ENCODE results near the gene TNKS2.

DNA sequence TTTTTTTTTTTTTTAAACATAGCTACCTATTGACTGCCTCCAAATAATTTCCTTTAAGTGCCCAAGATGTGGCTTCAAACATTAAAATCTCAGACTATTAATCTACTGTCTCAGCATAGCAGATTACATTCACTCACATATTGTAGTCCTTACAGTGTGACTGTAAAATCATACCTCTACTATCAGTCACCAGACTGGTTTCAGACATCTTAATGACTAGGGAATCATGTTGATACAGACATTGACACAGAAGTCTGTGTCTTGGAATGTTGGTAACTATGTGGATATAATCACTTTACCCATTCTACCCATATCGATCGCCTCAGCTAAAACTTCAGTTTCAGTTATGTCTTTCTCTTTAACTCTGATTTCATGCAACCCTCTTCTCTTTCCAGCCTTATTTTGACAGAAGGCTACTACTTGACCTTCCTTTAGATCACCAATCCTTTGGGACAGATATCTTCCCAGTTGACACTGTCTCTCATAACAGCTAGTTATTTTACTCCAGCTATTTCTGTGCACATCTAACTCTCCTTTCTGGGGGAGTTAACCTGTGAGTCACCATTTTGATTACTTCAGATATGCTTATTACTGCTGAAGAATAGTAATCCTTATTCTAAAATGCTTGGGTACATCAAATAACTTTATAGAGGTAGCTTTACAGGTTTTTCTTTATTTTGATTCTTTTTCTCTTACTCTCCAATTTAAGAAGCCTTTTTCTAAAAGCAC lies 7.0 kb downstream of the TNKS2 start:
- TF ChIP-seq, protein P1, sequence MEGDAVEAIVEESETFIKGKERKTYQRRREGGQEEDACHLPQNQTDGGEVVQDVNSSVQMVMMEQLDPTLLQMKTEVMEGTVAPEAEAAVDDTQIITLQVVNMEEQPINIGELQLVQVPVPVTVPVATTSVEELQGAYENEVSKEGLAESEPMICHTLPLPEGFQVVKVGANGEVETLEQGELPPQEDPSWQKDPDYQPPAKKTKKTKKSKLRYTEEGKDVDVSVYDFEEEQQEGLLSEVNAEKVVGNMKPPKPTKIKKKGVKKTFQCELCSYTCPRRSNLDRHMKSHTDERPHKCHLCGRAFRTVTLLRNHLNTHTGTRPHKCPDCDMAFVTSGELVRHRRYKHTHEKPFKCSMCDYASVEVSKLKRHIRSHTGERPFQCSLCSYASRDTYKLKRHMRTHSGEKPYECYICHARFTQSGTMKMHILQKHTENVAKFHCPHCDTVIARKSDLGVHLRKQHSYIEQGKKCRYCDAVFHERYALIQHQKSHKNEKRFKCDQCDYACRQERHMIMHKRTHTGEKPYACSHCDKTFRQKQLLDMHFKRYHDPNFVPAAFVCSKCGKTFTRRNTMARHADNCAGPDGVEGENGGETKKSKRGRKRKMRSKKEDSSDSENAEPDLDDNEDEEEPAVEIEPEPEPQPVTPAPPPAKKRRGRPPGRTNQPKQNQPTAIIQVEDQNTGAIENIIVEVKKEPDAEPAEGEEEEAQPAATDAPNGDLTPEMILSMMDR (optimal IDR thresholded peaks at IDR 0.05 in 1 of 3, IDR thresholded peaks at IDR 0.05 in 1 of 3, conservative IDR thresholded peaks at IDR 0.05 in 1 of 3; ENCODE audit: extremely low read depth in 1 of 3, insufficient read depth in 2 of 3, low read length in 3 of 3): no peak
- TF ChIP-seq EZH2 (IDR thresholded peaks at IDR 0.05; ENCODE audit: low read length): no peak

Data from keratinocyte (primary cell).